ENCODE measurements around the gene FLII. TPM values are rescaled to one million over a fixed set of nuclear protein-coding genes. Genes with fewer than 3 reads are reported as not detected.

Gene FLII
- total RNA-seq, 1 experiment from 2014 or later, result 264 TPM

- Histone ChIP-seq H3K4me3 (replicated peaks in 1 of 2; ENCODE audit: low read depth in 1 of 2, low read length in 2 of 2) (no peak overlapping the region), H3K4me2 (ENCODE audit: low read length) (no peak overlapping the region), H3K27ac (ENCODE audit: low read depth, low read length) (no peak overlapping the region), H4K20me1 (ENCODE audit: insufficient read depth) (peaks cover 3% of the 10 kb centered on the region; the same call in 1 of the 2 replicates), H3K9ac (ENCODE audit: low read length) (no peak overlapping the region), H3K4me1 (ENCODE audit: control insufficient read depth in 1 of 2, insufficient read depth in 2 of 2, low read length in 2 of 2) (peaks cover 0 to 9% of the 10 kb centered on the region in 2 experiments; a peak in 1 of 4 replicates), H3K79me2 (ENCODE audit: insufficient read depth, low read length) (peaks cover 4% of the 10 kb centered on the region; the same call in 1 of the 2 replicates), H3K27me3 (ENCODE audit: insufficient read depth, low read length) (no peaks in the 10 kb centered on the region), H3K36me3 (ENCODE audit: control insufficient read depth in 1 of 2, insufficient read depth in 2 of 2, low read length in 2 of 2) (peaks cover 55 to 77% of the 10 kb centered on the region in 2 experiments), H3K9me2 (ENCODE audit: insufficient read depth) (no peaks in the 10 kb centered on the region), H2AFZ (ENCODE audit: low read depth, low read length, poor library complexity, severe bottlenecking) (no peak overlapping the region), H3K9me3 (ENCODE audit: control insufficient read depth in 1 of 2, insufficient read depth in 1 of 2, low read depth in 1 of 2, low read length in 2 of 2) (no peaks in the 10 kb centered on the region)
- ChIA-PET POLR2A (no interaction called here), RAD21 (ENCODE audit: low non-redundant PET in 1 of 2, low total read pairs in 2 of 2, uncharacterized antibody in 2 of 2, unreplicated experiment in 2 of 2) (no interaction called here), CTCF (no interaction called here)
- intact Hi-C loops (cut with micrococcal nuclease), result no loop called here
- TF ChIP-seq SRF (IDR thresholded peaks at IDR 0.05; ENCODE audit: low read depth) (no peak), ZNF274 (IDR thresholded peaks at IDR 0.05; ENCODE audit: low read depth, low read length) (no peak), ATF3 (IDR thresholded peaks at IDR 0.05) (no peak), CEBPB (IDR thresholded peaks at IDR 0.05; ENCODE audit: low read depth) (no peak), TCF7L2 (IDR thresholded peaks at IDR 0.05; ENCODE audit: borderline replicate concordance, extremely low read depth, insufficient read depth, insufficient read length) (no peak), EZH2phosphoT487 (IDR thresholded peaks at IDR 0.05; ENCODE audit: borderline replicate concordance) (no peak), SIN3A (IDR thresholded peaks at IDR 0.05; ENCODE audit: low read depth) (no peak), YY1 (IDR thresholded peaks at IDR 0.05; ENCODE audit: extremely low read depth, insufficient replicate concordance, low read depth, low read length) (no peak)
- no TSS peak for BruUV-seq (replicated peaks)
- ATAC-seq (no peak), DNase-seq (ENCODE audit: low read depth, low spot score) (no peak)
Observed at GRCh38 chr17:18285296-18285695, 26.8 kb upstream of the FLII start.

- Histone ChIP-seq H3K27ac (ENCODE audit: low read depth, low read length) (no peak overlapping the region), H3K9me3 (ENCODE audit: control insufficient read depth in 1 of 2, insufficient read depth in 1 of 2, low read depth in 1 of 2, low read length in 2 of 2) (no peaks in the 10 kb centered on the region), H3K79me2 (ENCODE audit: insufficient read depth, low read length) (no peaks in the 10 kb centered on the region; the same call in 1 of the 2 replicates), H3K4me1 (ENCODE audit: control insufficient read depth in 1 of 2, insufficient read depth in 2 of 2, low read length in 2 of 2) (peaks cover 0 to 6% of the 10 kb centered on the region in 2 experiments; a peak in 1 of 4 replicates), H4K20me1 (ENCODE audit: insufficient read depth) (peaks cover 3% of the 10 kb centered on the region; the same call in 1 of the 2 replicates), H2AFZ (ENCODE audit: low read depth, low read length, poor library complexity, severe bottlenecking) (no peak overlapping the region), H3K9ac (ENCODE audit: low read length) (no peak overlapping the region), H3K36me3 (ENCODE audit: control insufficient read depth in 1 of 2, insufficient read depth in 2 of 2, low read length in 2 of 2) (peaks cover 54 to 67% of the 10 kb centered on the region in 2 experiments), H3K9me2 (ENCODE audit: insufficient read depth) (no peaks in the 10 kb centered on the region), H3K4me2 (ENCODE audit: low read length) (no peak overlapping the region), H3K27me3 (ENCODE audit: insufficient read depth, low read length) (no peaks in the 10 kb centered on the region), H3K4me3 (replicated peaks in 1 of 2; ENCODE audit: low read depth in 1 of 2, low read length in 2 of 2) (no peak overlapping the region)
- TF ChIP-seq ZFX (IDR thresholded peaks at IDR 0.05) (no peak), TCF7L2 (IDR thresholded peaks at IDR 0.05; ENCODE audit: borderline replicate concordance, extremely low read depth, insufficient read depth, insufficient read length) (no peak), ELF1 (IDR thresholded peaks at IDR 0.05; ENCODE audit: borderline replicate concordance, low read depth) (no peak), JUND (IDR thresholded peaks at IDR 0.05) (no peak), POLR2AphosphoS5 (IDR thresholded peaks at IDR 0.05; ENCODE audit: low read depth, low read length) (no peak), CTCF (IDR thresholded peaks at IDR 0.05 in 2 of 3, conservative IDR thresholded peaks at IDR 0.05 in 1 of 3; ENCODE audit: borderline replicate concordance in 1 of 3, insufficient read depth in 1 of 3, low read depth in 2 of 3, low read length in 2 of 3) (no peak), EGR1 (IDR thresholded peaks at IDR 0.05; ENCODE audit: low read depth) (no peak), RAD21 (IDR thresholded peaks at IDR 0.05; ENCODE audit: low read depth) (no peak)
- BruUV-seq (replicated peaks), result no TSS peak
- ATAC-seq, result no peak
- DNase-seq (ENCODE audit: low read depth, low spot score), result no peak
- intact Hi-C loops (cut with micrococcal nuclease), result no loop called here
- POLR2A ChIA-PET, result no interaction called here
- RAD21 ChIA-PET (ENCODE audit: low non-redundant PET in 1 of 2, low total read pairs in 2 of 2, uncharacterized antibody in 2 of 2, unreplicated experiment in 2 of 2), result no interaction called here
- CTCF ChIA-PET, result no interaction called here
Observed at GRCh38 chr17:18281788-18282187, 23.2 kb upstream of the FLII start.

Measured in HCT116 (cell line).